NCI-H1436 (cell line): Measurements from ENCODE around the gene CPT1C.

Experiments
- DNase-seq: peaks from one replicate; lab custom pipeline; 2025; lab: John Stamatoyannopoulos, UW

The CPT1C gene

DNA sequence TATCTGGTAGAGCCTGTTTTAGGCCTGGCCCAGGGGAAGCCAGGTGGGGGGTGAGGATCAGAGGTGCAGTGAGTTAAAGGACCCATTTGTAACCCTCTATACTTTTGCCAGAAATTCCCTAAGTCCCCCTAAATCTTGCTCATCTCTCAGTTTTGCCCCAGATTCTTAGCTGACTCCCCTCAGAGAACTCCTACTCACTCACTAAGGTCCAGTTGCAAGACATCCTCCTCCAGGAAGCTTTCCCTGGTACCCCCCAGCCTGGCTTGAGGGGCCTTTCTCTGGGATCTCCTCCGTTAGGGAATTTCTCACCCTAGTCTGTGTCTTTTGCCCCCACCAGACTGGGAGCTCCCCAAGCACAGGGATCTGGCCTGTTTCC, 70.3 kb downstream of the CPT1C start:
- no peak for DNase-seq

DNA sequence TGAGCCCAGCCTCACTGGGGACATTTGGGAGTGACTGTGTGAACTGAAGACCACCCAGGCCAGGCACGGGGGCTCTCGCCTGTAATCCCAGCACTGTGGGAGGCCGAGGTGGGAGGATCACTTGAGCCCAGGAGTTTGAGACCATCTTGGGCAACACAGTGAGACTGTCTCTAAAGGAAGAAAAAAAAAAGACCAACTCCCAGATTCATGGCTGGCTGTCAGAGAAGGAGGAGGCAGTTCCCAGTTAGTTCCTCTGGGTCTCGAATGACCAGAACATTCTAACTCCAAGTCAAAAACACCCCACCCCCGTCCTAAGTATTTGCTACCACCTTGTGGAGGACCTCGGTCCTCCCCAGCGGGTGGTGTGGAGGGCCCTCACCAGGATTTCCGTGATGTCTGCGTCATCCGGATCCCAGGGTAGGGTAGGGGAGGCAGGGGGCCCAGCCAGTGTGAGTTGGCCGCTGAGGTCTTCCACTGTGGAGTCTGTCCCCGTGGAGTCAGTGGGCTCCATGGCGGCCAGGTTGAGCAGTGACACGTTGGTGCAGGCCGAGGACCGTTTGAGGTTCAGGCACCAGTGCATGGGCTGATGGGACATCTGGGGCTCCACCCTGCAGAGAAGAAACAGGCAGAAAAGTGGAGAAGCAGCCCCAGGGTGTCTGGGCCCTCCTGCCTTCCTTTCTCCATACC, 70.9 kb downstream of the CPT1C start:
- DNase-seq: no peak

DNA sequence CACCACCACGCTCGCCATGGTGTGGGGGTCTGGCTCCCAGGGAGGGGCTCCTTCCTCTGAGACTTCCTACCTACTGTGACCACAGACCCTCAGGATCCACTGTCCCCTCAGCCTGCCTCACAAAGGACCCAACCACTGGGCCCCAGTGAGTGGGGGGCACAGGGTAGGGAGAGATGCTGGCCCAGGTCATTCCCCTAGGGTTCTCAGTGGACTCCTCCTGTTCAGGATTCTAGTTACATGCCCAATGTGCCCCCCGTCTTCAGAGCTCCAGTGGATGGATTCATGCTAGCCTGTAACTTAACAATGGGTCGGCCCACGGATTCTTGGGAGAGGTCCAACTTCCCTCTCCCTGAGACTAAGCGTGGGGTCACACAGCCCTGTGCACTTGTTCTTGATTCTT, 72.3 kb downstream of the CPT1C start, which contains the start of gene TSKS:
TSKS (minus strand) TSS at position 77 of the 400 bp plus-strand sequence; CDS start at position 18, 59 bp downstream.
- DNase-seq: no peak
